Epithelial cell of proximal tubule (primary cell): Measurements from ENCODE around the gene NFIC. TPM values are rescaled to one million over a fixed set of nuclear protein-coding genes. Genes with fewer than 3 reads are reported as not detected.

Experiments used
- DNase-seq: peaks from one replicate; pipeline ENCODE4 v3.0.0-alpha.2; 2011; ENCODE audit warnings: low read depth
- H3K4me3 ChIP-seq: 2 replicates; pipeline ENCODE4 v1.5.1; 2011; ENCODE audit warnings: low read depth, mild to moderate bottlenecking, low read length
- CTCF ChIP-seq: conservative IDR thresholded peaks from 2 replicates; pipeline ENCODE4 v1.5.1; 2012; ENCODE audit warnings: low read depth, mild to moderate bottlenecking, low read length
- total RNA-seq: library from RNA; depleted of rRNA; stranded (reverse); fragments of >200 nt; gene quantifications from 2 replicates; pipeline ENCODE4 v1.2.3, GENCODE V29; 2015

NFIC gene
- total RNA-seq, 1 donor from 2014 or later = 16.8 TPM

DNA sequence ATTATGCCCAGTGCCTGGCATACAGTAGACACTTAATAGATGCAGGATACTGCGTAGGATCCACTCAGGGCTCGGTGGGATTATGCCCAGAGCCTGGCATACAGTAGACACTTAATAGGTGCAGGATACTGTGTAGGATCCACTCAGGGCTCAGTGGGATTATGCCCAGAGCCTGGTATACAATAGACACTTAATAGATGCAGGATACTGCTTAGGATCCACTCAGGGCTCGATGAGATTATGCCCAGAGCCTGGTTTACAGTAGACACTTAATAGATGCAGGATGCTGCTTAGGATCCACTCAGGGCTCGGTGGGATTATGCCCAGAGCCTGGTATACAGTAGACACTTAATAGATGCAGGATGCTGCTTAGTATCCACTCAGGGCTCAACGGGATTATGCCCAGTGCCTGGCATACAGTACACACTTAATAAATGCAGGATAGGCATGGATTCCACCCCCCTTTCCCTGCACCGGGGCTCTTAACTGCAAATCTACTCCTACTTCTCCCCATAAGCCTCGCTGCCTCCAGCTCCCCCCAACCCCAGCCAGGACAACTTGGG lies 89.1 kb downstream of the NFIC start:
- DNase-seq = no peak
- TF ChIP-seq CTCF = no peak
- no peak overlapping the region for H3K4me3 ChIP-seq

DNA sequence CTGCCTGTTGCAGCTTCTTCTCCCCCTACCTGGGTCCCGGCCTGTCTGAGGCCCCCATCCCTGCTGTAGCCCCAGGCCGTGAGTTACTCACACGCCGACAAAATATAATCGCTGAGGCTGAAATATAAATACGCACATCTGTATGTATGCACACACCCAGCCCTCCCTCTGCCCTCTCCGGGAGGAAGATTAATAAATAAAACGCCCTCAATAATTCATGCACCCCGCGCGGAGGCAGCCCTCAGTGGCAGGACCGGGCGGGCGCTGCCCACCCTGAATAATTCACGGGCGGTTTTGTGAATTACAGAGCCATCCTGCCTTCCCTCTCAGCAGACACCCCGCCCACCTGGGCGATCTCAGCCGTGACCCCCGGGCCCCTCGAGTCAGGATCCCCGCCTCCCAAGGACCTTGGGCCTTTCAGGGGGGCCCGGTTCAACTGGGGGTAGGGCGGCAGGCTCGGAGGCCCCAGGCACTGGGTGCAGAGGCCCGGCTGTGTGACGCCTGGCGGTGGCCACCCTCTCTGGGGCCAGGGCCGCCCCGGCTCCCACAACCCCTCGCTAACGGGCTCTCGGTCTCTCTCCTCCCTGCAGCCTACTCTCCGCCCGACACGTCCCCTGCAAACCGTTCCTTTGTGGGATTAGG lies 89.7 kb downstream of the NFIC start:
- H3K4me3 ChIP-seq = no peak overlapping the region
- no peak for DNase-seq
- TF ChIP-seq CTCF = no peak

DNA sequence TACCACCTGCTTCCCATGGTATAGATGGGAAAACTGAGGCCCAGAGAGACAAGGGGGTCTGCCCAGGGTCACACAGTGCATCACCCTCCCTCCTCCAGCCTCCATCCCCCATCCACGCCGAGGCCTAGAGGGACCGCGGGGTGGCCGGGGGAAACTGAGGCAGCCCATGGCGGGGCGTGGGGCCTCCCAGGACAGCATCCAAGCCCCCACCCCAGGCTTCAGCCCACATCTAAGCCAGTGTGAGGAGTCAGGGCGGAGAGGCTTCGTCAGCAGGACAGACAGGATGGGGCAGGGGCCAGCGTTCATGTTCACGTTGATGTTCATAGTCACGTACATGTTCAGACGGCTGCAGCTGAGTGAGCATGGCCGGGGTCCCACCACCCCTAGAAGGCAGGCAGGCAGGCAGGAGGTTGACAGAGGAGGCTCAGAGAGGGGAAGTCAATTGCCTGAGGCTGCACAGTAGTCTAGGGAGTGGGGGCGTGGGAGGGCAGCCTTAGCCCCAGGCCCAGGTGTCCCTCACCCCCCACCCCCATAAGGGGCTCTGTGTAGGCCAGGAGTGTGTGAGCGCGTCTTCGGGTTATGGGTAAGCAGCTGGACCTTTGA lies 90.6 kb downstream of the NFIC start:
- no peak overlapping the region for H3K4me3 ChIP-seq
- no peak for DNase-seq
- no peak for TF ChIP-seq CTCF

DNA sequence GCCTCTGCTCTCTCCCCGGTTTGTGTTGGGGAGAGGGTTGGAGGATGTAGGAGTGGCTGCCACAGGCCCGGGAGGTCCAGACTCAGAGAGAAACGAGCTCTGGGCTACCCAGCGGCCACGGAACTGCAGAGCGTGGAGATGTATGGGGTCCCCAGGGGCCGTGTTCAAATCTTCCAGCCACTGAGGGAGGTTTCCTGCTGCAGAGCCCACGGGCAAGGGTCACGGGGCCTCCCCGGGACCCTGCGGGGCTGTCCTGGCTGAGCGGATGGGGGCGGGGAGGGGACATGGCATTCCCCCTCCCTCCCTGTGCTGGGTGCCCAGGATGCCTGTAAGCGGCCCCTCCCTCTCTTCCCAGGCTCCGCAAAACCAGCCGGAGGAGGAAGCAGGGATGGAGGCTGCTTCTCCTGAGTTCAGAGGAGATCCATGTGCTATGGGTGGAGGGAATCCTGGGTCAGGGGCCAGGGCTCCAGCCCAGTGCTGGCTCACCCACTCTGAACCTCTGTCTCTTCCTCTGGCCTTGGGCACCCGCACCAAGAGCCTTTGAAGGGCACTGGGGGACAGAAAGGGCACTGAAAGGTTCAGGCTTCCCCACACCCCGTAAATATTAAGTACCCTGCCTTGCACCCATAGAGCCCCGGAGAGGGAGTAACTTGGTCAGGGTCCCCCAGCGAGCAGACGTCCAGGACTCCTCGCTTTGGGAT lies 91.3 kb downstream of the NFIC start:
- TF ChIP-seq CTCF = no peak
- H3K4me3 ChIP-seq = no peak overlapping the region

DNA sequence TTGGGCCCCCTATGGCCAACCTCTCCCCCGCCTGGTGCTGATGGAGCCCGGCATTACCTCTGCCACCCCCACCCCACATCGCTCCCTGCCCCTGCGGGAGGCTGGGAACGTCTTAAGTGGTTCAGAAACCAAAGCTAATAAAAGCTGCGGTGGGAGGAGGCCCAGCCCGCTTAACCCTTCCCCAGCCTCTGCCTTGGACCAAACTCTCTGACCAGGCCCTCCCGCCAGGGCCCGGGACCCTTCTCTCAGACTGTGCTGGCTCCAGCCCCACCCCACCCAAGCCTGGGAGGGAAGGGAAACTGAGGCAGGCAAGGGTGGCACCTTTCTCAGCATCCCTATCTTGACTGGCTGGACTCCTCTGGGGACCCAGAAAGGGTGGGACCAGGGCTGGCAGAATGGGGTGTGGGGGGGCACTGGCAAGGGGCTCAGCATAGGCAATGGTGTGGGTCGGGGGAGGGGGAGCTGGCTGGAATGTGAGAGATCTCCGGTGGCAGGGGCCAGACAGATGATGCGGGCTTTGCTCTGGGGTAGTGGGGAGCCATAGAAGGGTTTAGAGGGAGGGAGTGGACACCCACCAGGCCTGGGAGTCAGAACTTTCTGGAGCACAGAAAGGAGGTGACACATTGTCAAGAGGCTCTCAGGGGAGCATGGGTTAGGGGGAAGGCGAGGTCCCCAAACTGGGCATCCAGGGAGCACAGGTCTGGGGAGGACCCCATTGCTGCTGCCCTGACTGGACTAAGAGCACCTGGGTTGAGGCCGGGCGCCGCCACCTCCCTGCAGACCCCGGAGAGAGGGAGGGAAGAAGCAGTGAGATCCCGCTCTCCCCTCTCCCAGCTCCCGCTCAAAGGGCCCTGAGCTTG lies 92.1 kb downstream of the NFIC start:
- no peak for TF ChIP-seq CTCF
- DNase-seq = no peak
- H3K4me3 ChIP-seq = no peak overlapping the region

More for the DNA sequence above, 91.3 kb downstream of the NFIC start:
- no peak for DNase-seq

GRCh38 chr19:3459089-3459881 lies 92.9 kb downstream of the NFIC start:
- no peak for DNase-seq
- TF ChIP-seq CTCF = no peak

More at GRCh38 chr19:3459089-3459881, 92.9 kb downstream of the NFIC start:
- H3K4me3 ChIP-seq = no peak overlapping the region
